ENCODE measurements around the gene HECW1.
"Not testable (repeated sequence)": the region's sequence is repeated elsewhere in the genome, so short reads cannot be mapped to it uniquely, and the experiment has no call there.

Gene HECW1

GRCh38 chr7:43583424-43584194 lies 471.2 kb downstream of the HECW1 start:
- DNase-seq (ENCODE audit: low read depth): peak; percentile 59

- DNase-seq (ENCODE audit: low read depth): peak; percentile 8
These were observed 471.7 kb downstream of the HECW1 start for GRCh38 chr7:43584195-43584586.

GRCh38 chr7:43584733-43585132 lies 472.3 kb downstream of the HECW1 start:
- not testable (repeated sequence) for DNase-seq (ENCODE audit: low read depth)

- no peak for DNase-seq (ENCODE audit: low read depth)
These were observed 473.1 kb downstream of the HECW1 start for GRCh38 chr7:43585562-43585961.

- DNase-seq (ENCODE audit: low read depth): no peak
These were observed 473.9 kb downstream of the HECW1 start for GRCh38 chr7:43586251-43586900.

GRCh38 chr7:43588477-43589132 lies 476.2 kb downstream of the HECW1 start:
- no peak for DNase-seq (ENCODE audit: low read depth)

- no peak for DNase-seq (ENCODE audit: low read depth)
These were observed 476.7 kb downstream of the HECW1 start for GRCh38 chr7:43589133-43589478.

- DNase-seq (ENCODE audit: low read depth): no peak
These were observed 477.3 kb downstream of the HECW1 start for GRCh38 chr7:43589728-43590127.

GRCh38 chr7:43590862-43591557 lies 478.6 kb downstream of the HECW1 start:
- DNase-seq (ENCODE audit: low read depth): no peak

- DNase-seq (ENCODE audit: low read depth): no peak
These were observed 479.2 kb downstream of the HECW1 start for GRCh38 chr7:43591558-43592180.

- no peak for DNase-seq (ENCODE audit: low read depth)
These were observed 479.9 kb downstream of the HECW1 start for GRCh38 chr7:43592326-43592725.

GRCh38 chr7:43593010-43593409 lies 480.6 kb downstream of the HECW1 start:
- no peak for DNase-seq (ENCODE audit: low read depth)

GRCh38 chr7:43594020-43594419 lies 481.6 kb downstream of the HECW1 start:
- no peak for DNase-seq (ENCODE audit: low read depth)

GRCh38 chr7:43596426-43596825 lies 484.0 kb downstream of the HECW1 start:
- not testable (repeated sequence) for DNase-seq (ENCODE audit: low read depth)

- DNase-seq (ENCODE audit: low read depth): no peak
These were observed 487.6 kb downstream of the HECW1 start for GRCh38 chr7:43600056-43600455.

- no peak for DNase-seq (ENCODE audit: low read depth)
These were observed 489.8 kb downstream of the HECW1 start for GRCh38 chr7:43602256-43602655.

GRCh38 chr7:43604251-43604650 lies 491.8 kb downstream of the HECW1 start:
- no peak for DNase-seq (ENCODE audit: low read depth)

GRCh38 chr7:43609097-43609496 lies 496.6 kb downstream of the HECW1 start:
- no peak for DNase-seq (ENCODE audit: low read depth)

- DNase-seq (ENCODE audit: low read depth): no peak
These were observed 499.7 kb downstream of the HECW1 start for GRCh38 chr7:43612128-43612527.

- DNase-seq (ENCODE audit: low read depth): no peak
These were observed 500.4 kb downstream of the HECW1 start for GRCh38 chr7:43612599-43613589.

Measured in activated T-helper 9 cell treated with anti-CD3 and anti-CD28 coated beads, Interleukin-2, amount 50 U/mL, for 16 hours (primary cell).